ENCODE measurements around the gene OR56A1. TPM values are rescaled to one million over a fixed set of nuclear protein-coding genes. Genes with fewer than 3 reads are reported as not detected.

OR56A1 gene
- total RNA-seq, 1 donor from 2014 or later = not detected

- H3K4me1 Mint-ChIP-seq (ENCODE audit: unreplicated experiment) = no peaks in the 10 kb centered on the region
- no peak overlapping the region for H3K4me3 Mint-ChIP-seq (ENCODE audit: unreplicated experiment)
- no peak overlapping the region for H3K27ac Mint-ChIP-seq (ENCODE audit: unreplicated experiment)
- no peak for TF ChIP-seq CTCF (IDR thresholded peaks at IDR 0.05)
- peaks cover 3% of the 10 kb centered on the region for H3K27me3 Mint-ChIP-seq (ENCODE audit: unreplicated experiment)
- no peaks in the 10 kb centered on the region for H3K36me3 Mint-ChIP-seq (ENCODE audit: unreplicated experiment)
- no peak for DNase-seq (ENCODE audit: extremely low spot score, unreplicated experiment)
- H3K9me3 Mint-ChIP-seq (ENCODE audit: unreplicated experiment) = no peaks in the 10 kb centered on the region
Measured at GRCh38 chr11:6062691-6063358, 32.3 kb upstream of the OR56A1 start.

- Mint-ChIP-seq H3K27me3 (ENCODE audit: unreplicated experiment) (peaks cover 3% of the 10 kb centered on the region), H3K36me3 (ENCODE audit: unreplicated experiment) (no peaks in the 10 kb centered on the region), H3K27ac (ENCODE audit: unreplicated experiment) (no peak overlapping the region), H3K9me3 (ENCODE audit: unreplicated experiment) (no peaks in the 10 kb centered on the region), H3K4me3 (ENCODE audit: unreplicated experiment) (no peak overlapping the region), H3K4me1 (ENCODE audit: unreplicated experiment) (no peaks in the 10 kb centered on the region)
- DNase-seq (ENCODE audit: extremely low spot score, unreplicated experiment) = no peak
- TF ChIP-seq CTCF (IDR thresholded peaks at IDR 0.05) = no peak
Measured at GRCh38 chr11:6061475-6061874, 30.9 kb upstream of the OR56A1 start.

- Mint-ChIP-seq H3K27ac (ENCODE audit: unreplicated experiment) (no peak overlapping the region), H3K4me3 (ENCODE audit: unreplicated experiment) (no peak overlapping the region), H3K36me3 (ENCODE audit: unreplicated experiment) (no peaks in the 10 kb centered on the region), H3K4me1 (ENCODE audit: unreplicated experiment) (no peaks in the 10 kb centered on the region), H3K9me3 (ENCODE audit: unreplicated experiment) (no peaks in the 10 kb centered on the region), H3K27me3 (ENCODE audit: unreplicated experiment) (peaks cover 3% of the 10 kb centered on the region)
- no peak for TF ChIP-seq CTCF (IDR thresholded peaks at IDR 0.05)
- DNase-seq (ENCODE audit: extremely low spot score, unreplicated experiment) = no peak
Measured at GRCh38 chr11:6057452-6057851, 26.9 kb upstream of the OR56A1 start.

GRCh38 chr11:6055569-6055968 lies 25.0 kb upstream of the OR56A1 start:
- DNase-seq (ENCODE audit: extremely low spot score, unreplicated experiment) = no peak
- no peak for TF ChIP-seq CTCF (IDR thresholded peaks at IDR 0.05)
- no peak overlapping the region for H3K27ac Mint-ChIP-seq (ENCODE audit: unreplicated experiment)
- H3K9me3 Mint-ChIP-seq (ENCODE audit: unreplicated experiment) = no peaks in the 10 kb centered on the region
- no peaks in the 10 kb centered on the region for H3K36me3 Mint-ChIP-seq (ENCODE audit: unreplicated experiment)
- H3K4me3 Mint-ChIP-seq (ENCODE audit: unreplicated experiment) = no peak overlapping the region
- H3K4me1 Mint-ChIP-seq (ENCODE audit: unreplicated experiment) = no peaks in the 10 kb centered on the region
- H3K27me3 Mint-ChIP-seq (ENCODE audit: unreplicated experiment) = peaks cover 3% of the 10 kb centered on the region

GRCh38 chr11:6052374-6052773 lies 21.8 kb upstream of the OR56A1 start:
- H3K9me3 Mint-ChIP-seq (ENCODE audit: unreplicated experiment) = no peaks in the 10 kb centered on the region
- TF ChIP-seq CTCF (IDR thresholded peaks at IDR 0.05) = no peak
- DNase-seq (ENCODE audit: extremely low spot score, unreplicated experiment) = no peak
- no peak overlapping the region for H3K27ac Mint-ChIP-seq (ENCODE audit: unreplicated experiment)
- H3K4me1 Mint-ChIP-seq (ENCODE audit: unreplicated experiment) = no peaks in the 10 kb centered on the region
- no peak overlapping the region for H3K4me3 Mint-ChIP-seq (ENCODE audit: unreplicated experiment)
- H3K36me3 Mint-ChIP-seq (ENCODE audit: unreplicated experiment) = no peaks in the 10 kb centered on the region
- peaks cover 5% of the 10 kb centered on the region for H3K27me3 Mint-ChIP-seq (ENCODE audit: unreplicated experiment)

Data from osteocyte (in vitro differentiated cells).